Transverse colon (tissue), 4 donors: ENCODE data around the gene CAMSAP3.

Experiments used
- CTCF ChIP-seq, 5 experiments: fragments of 200-600 bp in 3 of 5; fragments of 450-650 bp in 2 of 5; sonication (generic) in 3 of 5; IDR thresholded peaks; 1 replicate in 2 of 5; 2 replicates in 3 of 5; pipeline ENCODE4 v1.5.1; 2016 to 2017; ENCODE audit warnings: antibody characterized with exemption in 5 of 5, inconsistent platforms in 3 of 5, mild to moderate bottlenecking in 2 of 5, moderate library complexity in 1 of 5
- EP300 ChIP-seq: sonication (generic); formaldehyde crosslinking; IDR thresholded peaks from one replicate; pipeline ENCODE4 v1.6.1; 2017; ENCODE audit warnings: antibody characterized with exemption, low read depth
- POLR2A ChIP-seq: fragments of 450-650 bp; IDR thresholded peaks from one replicate; pipeline ENCODE4 v1.6.1; 2016; ENCODE audit warnings: antibody characterized with exemption, mild to moderate bottlenecking, moderate library complexity
- POLR2AphosphoS5 ChIP-seq, 3 donors: sonication (generic); formaldehyde crosslinking; IDR thresholded peaks; one replicate each; pipeline ENCODE4 v1.6.1; 2016; ENCODE audit warnings: antibody characterized with exemption in 3 of 3

GRCh38 chr19:7641290-7642276 lies 45.9 kb downstream of the CAMSAP3 start:
- no peak for TF ChIP-seq EP300
- no peak for TF ChIP-seq POLR2AphosphoS5 (IDR thresholded peaks at IDR 0.05)
- no peak for TF ChIP-seq CTCF (IDR thresholded peaks at IDR 0.05)
- no peak for TF ChIP-seq POLR2A
